ENCODE measurements around the gene MSLN. TPM values are rescaled to one million over a fixed set of nuclear protein-coding genes. Genes with fewer than 3 reads are reported as not detected.

The MSLN gene
- total and polyA plus RNA-seq, 2 of the 13 experiments (the other 11 are each of a cell fraction or from before 2014, with no cell fraction given): 2.0 to 2.3 TPM

DNA sequence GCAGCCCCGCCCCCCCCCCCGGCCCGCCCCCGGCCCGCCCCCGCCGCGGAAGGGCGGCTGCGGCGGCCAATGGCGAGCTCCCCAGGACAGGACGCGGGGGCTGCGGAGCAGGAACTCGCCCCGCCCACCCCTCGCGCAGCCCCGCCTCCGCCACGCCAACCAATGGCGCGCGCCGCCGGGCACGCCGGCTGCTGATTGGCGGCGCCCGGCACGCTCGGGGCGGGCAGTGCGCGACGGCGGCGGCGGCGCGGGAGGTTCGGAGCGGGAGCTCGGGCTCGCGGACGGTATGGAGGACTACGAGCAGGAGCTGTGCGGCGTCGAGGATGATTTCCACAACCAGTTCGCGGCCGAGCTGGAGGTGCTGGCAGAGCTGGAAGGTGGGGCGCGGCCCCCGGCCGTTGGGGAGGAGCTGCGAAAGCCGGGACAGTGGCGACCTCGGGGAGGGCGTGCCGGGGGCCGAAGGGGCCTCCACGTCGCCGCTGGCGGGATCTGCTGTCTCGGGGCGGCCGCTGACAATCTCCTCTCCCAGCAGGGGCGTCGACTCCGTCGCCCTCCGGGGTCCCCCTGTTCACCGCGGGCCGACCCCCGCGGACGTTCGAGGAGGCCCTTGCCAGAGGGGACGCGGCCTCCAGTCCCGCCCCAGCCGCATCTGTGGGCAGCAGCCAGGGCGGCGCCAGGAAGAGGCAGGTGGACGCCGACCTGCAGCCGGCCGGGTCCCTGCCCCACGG lies 28.0 kb downstream of the MSLN start, which contains the start of gene CHTF18 (continued):
- TF ChIP-seq ESRRA (CRISPR knock-in tag; IDR thresholded peaks at IDR 0.05; ENCODE audit: low read depth): no peak
- TF ChIP-seq PRMT3 (CRISPR knock-in tag; IDR thresholded peaks at IDR 0.05; ENCODE audit: borderline replicate concordance, low read depth): no peak
- no peak for TF ChIP-seq ELF4 (CRISPR knock-in tag; IDR thresholded peaks at IDR 0.05; ENCODE audit: borderline replicate concordance)
- TF ChIP-seq ZIK1 (CRISPR knock-in tag; IDR thresholded peaks at IDR 0.05; ENCODE audit: borderline replicate concordance, low read depth): no peak
- TF ChIP-seq RAD51 (IDR thresholded peaks at IDR 0.05; ENCODE audit: borderline replicate concordance): no peak
- TF ChIP-seq POGZ (CRISPR knock-in tag; IDR thresholded peaks at IDR 0.05): no peak
- TF ChIP-seq FOXJ3 (CRISPR knock-in tag; IDR thresholded peaks at IDR 0.05; ENCODE audit: borderline replicate concordance): no peak
- peak; percentile 67; the same call in 1 of the 2 replicates for TF ChIP-seq ZNF709 (CRISPR knock-in tag; IDR thresholded peaks at IDR 0.05)
- peak; percentile 88 for TF ChIP-seq ARID4A (CRISPR knock-in tag; IDR thresholded peaks at IDR 0.05; ENCODE audit: borderline replicate concordance)
- peak; percentile 88 for TF ChIP-seq SIN3B (IDR thresholded peaks at IDR 0.05; ENCODE audit: low read length)
- TF ChIP-seq, protein P1, sequence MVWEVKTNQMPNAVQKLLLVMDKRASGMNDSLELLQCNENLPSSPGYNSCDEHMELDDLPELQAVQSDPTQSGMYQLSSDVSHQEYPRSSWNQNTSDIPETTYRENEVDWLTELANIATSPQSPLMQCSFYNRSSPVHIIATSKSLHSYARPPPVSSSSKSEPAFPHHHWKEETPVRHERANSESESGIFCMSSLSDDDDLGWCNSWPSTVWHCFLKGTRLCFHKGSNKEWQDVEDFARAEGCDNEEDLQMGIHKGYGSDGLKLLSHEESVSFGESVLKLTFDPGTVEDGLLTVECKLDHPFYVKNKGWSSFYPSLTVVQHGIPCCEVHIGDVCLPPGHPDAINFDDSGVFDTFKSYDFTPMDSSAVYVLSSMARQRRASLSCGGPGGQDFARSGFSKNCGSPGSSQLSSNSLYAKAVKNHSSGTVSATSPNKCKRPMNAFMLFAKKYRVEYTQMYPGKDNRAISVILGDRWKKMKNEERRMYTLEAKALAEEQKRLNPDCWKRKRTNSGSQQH (CRISPR knock-in tag; IDR thresholded peaks at IDR 0.05; ENCODE audit: low read depth): peak; percentile 85; the same call in 1 of the 2 replicates
- TF ChIP-seq, protein P2, sequence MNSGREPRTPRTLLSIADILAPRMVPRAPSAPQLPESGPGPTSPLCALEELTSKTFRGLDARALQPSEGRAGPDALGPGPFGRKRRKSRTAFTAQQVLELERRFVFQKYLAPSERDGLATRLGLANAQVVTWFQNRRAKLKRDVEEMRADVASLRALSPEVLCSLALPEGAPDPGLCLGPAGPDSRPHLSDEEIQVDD (CRISPR knock-in tag; IDR thresholded peaks at IDR 0.05; ENCODE audit: borderline replicate concordance): no peak
- no peak; the same call in 1 of the 2 replicates for TF ChIP-seq ZZZ3 (CRISPR knock-in tag; IDR thresholded peaks at IDR 0.05; ENCODE audit: borderline replicate concordance)
- TF ChIP-seq E2F1 (CRISPR knock-in tag; IDR thresholded peaks at IDR 0.05): no peak
- TF ChIP-seq, protein P3, sequence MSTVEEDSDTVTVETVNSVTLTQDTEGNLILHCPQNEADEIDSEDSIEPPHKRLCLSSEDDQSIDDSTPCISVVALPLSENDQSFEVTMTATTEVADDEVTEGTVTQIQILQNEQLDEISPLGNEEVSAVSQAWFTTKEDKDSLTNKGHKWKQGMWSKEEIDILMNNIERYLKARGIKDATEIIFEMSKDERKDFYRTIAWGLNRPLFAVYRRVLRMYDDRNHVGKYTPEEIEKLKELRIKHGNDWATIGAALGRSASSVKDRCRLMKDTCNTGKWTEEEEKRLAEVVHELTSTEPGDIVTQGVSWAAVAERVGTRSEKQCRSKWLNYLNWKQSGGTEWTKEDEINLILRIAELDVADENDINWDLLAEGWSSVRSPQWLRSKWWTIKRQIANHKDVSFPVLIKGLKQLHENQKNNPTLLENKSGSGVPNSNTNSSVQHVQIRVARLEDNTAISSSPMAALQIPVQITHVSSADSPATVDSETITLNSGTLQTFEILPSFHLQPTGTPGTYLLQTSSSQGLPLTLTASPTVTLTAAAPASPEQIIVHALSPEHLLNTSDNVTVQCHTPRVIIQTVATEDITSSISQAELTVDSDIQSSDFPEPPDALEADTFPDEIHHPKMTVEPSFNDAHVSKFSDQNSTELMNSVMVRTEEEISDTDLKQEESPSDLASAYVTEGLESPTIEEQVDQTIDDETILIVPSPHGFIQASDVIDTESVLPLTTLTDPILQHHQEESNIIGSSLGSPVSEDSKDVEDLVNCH (CRISPR knock-in tag; IDR thresholded peaks at IDR 0.05): no peak
- no peak for TF ChIP-seq DNMT3B (CRISPR knock-in tag; conservative IDR thresholded peaks at IDR 0.05)
- TF ChIP-seq MEF2D (CRISPR knock-in tag; IDR thresholded peaks at IDR 0.05): no peak
- TF ChIP-seq HDAC2 (CRISPR knock-in tag; IDR thresholded peaks at IDR 0.05): peak; percentile 63
- no peak for TF ChIP-seq TCF7L2 (IDR thresholded peaks at IDR 0.05; ENCODE audit: low read depth, low read length)
- no peak for TF ChIP-seq ZSCAN9 (CRISPR knock-in tag; IDR thresholded peaks at IDR 0.05; ENCODE audit: borderline replicate concordance)

All from HepG2 (cell line).